GOT3 (cell line): ENCODE measurements around the gene FILIP1L.

Source experiments
- DNase-seq: peaks from one replicate; lab custom pipeline; 2025; ENCODE audit warnings: mixed read lengths; lab: John Stamatoyannopoulos, UW

FILIP1L gene

DNA sequence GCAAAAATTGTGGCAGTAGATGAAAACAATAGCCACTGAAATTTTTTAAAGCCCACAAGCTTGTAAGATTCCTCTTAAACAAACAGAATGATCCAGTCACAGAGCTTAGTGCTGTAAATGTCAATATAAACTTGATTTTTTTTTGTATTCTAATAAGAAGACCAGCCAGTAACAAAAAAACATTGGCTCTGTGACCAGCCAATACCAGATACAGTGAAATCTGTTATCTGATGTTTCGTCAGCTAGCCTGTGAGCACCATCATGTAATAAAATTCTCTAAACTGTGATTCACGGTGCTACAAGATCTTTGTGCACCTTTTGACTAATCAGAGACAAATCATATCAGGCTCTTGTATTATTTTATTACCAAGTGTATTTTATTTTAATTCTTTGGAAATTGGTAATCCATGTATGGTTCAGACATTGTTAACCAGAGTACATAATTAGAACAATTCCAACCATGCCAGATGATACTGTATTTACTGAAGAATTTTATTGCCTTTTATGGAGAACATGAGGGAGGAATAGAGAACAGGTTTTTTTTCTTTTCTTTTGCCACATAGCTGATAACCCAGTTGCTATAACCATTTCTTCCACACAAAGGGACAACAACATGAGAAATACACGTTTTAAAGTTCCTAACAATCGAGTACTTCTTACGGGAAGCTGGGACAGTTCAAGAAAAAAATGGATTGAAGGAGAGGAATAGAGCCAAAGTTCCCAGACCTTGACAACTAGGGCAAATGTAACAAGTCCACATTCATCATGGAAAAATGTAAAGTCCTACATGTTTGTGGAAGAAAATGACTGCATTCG lies 71.9 kb downstream of the FILIP1L start:
- no peak for DNase-seq

DNA sequence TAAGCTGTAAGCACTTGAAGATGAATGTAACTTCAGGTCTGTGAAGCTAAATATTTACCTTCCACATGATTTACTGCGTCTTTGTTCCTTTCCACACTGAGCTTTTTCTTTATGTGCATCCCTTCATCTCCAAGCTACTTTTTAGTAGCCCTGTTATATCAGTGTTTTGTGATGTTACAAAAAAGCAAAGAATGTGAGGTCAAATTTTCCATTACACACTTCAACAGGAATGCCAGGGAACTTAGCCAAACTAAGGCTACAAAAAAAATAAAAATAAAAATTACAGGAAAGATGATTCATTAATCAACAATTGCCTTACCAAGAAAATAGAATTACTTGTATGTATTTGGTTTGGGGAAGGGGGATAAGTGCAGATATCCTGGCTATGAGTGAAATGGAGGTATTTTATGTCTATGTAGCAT lies 73.0 kb downstream of the FILIP1L start:
- no peak for DNase-seq

DNA sequence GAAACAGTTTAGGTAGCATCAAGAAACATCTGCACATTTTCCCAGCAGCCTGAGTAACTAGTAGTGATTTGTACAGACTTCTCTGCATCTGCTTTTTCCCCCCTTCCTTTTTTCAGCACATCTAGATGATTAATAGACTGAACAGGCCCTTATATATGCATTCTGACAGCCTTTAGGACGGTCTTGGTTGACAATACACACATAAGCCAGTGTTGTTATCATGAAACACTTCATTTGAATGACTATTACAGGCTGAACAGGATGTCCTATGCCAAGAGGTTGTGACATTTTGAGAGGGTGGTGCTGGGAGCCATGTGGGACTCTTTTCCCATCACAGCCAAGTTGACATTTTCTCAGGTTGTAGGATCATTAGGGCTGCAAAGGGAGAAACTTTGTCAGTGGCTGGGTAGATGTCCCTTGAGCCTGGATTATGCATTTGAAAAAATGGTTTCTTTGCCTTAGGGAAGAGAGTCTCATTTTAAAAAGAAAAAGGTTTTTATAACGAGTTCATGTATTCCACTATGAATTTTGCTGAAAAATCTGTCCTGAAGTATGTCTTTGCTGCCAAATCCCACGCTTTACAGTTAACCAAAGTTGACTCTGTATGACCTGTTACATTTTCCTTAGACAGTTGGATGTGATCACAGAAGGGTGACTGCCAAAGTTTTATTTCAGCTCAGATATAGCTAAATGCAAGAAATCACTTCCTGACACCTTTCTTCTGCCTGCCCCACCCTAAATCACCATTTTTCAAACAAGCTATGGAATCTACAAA lies 73.7 kb downstream of the FILIP1L start:
- no peak for DNase-seq

DNA sequence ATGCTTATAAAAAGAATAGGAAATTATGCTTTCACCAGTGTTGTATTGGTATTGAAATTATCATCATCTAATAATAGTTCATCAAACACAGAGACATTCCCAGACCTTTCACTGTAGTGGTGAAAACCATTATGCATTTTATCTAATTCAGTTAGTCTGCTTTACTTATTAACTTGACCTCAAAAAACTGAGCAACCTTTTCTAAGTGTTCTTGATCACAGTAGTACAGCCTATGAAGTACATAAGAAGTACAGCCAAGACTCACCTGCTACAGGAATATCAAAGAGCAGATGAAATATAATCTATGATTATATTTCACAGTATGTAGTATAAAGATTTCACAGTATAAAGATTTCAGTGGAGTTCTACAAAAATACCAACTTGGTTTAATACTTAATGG lies 75.2 kb downstream of the FILIP1L start:
- DNase-seq, result no peak

DNA sequence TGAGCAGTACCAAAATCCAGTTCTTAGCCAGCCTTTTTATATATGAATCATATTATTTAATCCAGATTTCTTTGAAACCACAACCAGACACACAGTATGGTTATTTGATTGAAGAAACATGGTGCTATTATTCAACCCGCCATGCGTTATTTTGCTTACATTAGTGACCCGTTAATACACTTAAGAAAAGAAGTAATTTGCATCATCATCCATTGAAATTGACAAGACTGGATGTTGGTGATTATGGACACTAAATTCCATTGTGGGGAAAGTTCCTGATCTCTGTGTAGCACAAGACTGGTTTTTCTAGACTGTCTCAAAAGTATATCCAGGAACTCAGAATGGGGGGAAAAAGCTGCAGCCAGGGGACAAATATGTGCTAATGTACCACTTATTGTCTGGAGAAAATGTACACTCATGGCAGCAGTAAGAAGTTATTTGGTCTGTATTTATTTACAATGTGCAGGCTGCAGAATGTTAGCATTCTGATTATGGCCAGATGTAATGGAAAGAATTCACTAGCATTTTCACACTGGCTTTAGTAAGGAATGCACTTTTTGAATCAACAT lies 80.3 kb downstream of the FILIP1L start:
- no peak for DNase-seq

DNA sequence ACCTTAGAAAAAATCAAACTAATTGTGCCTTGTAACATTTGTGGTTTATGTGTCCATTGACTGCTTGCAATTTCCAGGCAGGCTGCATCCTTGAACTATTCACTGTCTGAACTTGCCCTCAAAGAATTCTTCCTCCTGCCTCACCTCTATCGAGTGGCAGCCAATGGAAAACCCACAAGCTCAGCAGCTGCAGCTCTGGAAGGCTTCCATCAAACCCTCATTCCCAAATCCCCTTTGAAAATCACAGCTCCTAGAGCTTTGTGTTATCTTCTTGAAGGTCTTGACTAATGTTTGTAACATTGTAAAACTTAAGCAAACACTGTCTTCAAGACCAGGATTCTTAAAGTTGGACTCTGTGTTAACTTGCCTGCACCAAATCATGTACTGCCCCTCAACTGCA lies 81.1 kb downstream of the FILIP1L start:
- DNase-seq, result no peak

DNA sequence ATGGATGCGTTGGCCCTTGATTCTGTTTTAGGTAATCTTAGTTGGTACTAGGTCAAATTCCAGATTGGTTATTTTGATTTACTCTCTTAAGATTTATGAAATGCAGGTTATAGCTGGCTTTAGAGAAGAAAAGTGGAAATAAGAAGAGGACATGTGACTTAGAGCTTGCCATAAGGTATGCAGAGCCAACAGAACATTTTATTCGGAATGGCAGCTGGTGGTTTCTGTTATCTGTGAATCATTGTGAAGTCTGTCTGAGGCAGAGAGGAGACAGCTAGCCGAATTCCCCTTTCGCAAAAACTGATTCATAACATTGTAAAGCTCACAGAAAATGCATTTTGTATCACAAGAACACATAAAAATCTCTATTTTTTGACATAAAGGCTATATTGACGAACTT lies 82.1 kb downstream of the FILIP1L start:
- no peak for DNase-seq

DNA sequence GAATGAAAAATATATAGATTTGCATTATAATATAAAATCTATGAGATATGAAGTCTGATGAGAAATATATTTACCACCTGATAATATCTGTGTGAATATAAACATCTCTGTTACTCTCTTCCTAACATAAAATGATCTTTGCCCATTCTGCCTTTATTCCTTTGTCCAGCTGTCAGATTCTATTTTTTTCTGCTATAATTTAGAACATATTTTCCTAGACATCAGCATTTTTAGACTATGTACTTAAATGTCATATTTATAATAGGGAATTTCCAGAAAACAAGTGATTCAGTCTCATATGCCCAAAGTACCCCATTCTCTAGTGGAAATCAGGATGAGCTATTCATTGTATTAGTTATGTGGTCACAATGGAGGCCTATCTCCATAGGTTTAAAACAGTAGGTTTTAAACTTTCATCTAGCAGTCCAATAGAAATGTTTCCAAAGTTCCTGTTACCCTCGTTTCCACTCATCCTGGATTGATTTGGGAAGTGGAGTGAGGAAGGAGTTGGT lies 83.3 kb downstream of the FILIP1L start:
- DNase-seq, result no peak

DNA sequence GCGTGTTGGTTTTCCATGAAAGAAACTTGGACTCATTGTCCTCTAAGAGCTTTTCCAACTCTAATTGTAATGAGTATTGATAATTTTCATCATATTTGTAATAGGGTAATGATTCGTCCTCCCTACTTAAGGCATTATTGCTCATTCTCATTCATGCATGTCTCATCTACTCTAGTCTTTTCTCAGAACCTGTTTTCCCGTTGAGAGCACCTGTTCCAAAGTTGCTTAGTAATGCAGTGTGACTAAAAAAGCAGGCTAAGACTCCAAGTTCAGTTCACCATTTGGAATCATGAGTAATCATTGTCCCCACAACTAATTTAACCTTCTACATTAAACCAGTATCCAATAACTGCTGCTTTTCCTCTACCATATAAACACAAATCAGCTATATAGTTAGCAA lies 84.0 kb downstream of the FILIP1L start:
- no peak for DNase-seq

DNA sequence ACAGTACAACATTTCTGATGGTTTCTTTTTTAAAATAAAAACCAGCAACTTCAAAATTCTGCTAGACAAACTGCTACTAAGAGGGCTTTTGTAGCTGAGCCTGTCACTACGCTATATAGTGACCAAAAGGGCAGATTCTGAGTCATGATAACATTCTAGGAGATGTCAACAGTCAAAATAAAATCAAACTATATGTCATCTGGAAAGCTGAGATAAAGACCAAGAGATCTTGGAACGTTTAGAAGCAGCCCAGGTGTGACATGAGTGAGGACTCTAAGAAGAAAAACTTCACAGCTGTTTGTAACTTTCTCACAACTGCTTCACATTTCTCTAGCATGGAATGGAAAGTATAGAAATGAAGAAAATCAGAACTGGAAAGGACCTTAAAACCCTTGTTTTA lies 84.6 kb downstream of the FILIP1L start:
- DNase-seq, result no peak

DNA sequence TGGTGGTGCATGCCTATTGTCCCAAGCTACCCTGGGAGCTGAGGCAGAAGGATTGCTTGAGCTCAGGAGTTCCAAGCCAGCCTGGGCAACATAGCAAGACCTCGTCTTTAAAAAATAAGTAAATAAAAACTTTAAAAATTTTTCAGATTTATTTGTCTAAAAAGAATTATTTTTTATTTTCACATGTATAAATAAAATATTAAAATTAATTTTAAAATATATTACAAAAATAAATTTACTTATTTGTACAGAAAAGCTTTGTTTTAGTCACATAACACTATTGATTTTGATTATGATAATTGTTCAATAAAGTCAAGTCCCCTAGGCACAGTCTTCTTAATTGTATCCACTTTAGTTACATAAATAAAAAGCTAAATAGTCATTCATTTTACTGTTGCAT lies 85.2 kb downstream of the FILIP1L start:
- no peak for DNase-seq

DNA sequence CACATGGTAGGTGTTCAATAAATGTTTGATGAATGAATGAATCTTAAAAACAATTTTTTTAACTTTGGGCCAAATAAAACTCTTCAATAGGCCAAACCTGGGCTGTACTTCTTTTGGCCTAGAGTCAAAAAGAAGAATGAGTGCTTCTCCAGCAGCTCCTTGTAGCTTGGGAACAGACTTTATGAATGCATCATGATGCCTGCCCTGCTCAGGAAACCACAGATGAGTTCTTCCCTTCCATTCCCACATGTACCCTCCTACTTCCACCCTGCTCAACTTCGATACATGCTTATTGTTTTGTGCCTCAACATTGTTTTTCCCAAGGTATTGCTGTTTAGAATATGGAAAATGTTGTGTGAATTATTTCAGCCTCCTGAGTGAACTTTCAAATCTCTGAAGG lies 87.0 kb downstream of the FILIP1L start:
- DNase-seq, result no peak

DNA sequence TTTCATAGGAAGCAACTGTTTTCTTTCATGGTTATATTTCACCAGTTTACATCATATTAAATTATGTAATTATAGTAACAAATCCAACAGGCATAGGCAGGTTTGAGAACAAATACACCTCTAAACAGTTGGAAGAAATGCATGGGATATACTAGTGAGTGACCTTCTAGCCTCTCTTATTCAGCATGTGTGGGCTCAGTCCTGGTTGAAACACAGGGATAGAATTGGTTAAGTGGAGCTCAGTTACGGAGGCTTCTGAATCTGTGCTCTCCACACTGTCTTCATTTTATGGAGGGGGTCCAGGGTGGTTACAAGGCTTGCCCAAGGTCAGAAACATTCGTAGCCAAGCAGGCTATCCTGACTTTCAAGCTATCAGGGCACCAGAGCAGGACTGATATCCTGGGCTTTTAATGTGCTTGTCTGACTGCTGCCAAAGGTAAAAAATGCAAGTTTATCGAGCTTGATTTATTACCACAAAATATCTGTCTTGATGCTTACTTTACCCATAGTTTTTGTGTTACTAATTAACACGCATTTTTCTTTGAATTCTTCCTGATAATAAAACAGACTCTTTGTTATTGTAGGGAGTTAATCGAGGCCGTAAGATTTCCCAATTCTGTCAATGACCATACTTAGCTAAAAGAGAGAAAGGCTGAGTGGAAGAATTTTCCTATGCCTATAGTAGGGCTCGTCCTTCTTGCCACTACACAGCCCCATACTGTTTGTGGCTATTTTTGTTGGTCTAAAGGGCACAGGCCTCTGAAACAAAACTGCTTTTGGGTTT lies 89.6 kb downstream of the FILIP1L start:
- no peak for DNase-seq

DNA sequence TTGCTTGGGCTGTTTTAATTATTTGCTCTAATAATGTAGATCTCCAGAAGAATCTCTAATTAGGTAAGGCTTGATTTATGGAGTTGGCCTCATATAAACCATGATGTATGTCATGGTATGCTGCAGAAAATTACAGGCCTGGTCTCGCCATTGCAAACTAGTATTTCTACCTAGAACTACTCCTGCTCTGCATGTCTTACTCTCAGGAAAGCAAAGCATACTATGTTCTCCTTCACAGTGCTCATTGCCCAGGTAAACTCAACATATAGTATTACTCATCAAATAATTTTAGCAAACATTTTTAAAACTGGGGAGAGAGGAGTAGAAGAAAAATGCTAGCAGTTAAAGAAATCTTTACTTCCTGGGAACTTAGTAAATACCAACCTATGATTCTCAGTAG lies 90.7 kb downstream of the FILIP1L start:
- no peak for DNase-seq

DNA sequence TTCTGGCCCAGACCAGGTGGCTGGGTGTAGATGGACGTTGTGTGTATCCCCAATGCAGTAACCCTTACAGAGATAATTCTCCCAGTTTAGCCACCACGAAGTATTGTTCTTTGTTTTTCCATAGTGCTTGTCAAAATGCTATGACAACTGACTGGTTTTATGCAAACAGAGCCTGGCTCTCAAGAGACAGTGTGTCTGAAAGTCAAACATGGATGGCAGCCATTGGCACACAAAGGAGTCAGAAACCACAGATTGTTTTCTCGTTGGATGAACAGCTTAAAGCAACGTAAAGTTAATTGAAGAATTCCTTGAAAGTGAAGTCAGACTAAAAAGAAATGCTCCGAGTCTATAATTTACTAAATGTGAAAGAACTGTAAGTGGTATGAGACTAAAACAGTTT lies 91.2 kb downstream of the FILIP1L start:
- no peak for DNase-seq

DNA sequence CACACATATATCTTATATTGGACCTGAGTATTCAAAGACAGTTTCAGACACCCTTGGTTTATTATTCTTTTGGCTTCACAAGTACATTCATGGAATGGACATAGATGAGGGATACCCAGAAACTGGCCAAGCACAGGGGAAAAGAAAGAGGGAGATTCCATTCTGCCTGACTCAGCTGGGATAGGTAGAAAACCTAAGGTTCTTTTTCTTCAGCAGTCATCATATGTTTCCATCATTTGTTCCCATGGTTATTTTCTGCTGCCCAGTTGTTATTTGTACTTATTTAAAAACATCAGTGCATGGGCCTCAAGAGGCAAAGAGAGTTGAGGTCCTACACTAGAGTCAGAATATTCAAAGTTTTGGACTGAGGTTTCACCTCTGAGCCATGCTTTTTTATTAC lies 91.8 kb downstream of the FILIP1L start:
- no peak for DNase-seq

DNA sequence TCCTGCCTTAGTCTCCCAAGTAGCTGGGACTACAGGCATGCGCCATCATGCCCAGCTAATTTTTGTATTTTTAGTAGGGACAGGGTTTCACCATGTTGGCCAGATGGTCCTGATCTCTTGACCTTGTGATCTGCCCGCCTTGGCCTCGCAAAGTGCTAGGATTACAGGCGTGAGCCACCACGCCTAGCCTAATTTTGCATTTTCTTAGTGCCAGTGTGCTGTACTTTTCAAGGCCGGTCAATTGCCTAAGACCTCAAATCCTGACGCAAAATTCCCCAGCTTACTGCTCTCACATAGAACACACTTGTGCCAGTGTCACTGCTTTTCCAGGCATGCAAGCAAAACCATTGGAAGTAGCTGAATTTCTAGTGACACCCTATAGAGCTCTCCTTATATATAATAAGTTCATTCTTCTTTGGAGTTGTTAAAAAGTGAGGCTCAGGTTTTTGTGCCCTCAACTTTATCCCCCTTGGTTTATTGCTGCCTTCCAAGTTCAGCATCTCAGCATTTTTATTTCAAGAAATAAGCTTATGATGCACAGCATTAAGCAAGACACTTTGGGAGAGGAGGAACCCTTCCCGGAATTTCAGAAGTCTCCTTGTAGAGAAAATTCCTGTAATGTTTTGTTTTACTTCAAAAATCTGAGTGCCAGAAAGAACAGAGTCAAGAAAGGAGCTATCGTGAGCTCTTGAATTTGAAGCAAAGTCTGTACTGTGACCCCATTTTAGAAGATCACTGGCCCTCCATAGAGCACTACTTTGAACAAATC lies 93.2 kb downstream of the FILIP1L start:
- no peak for DNase-seq

DNA sequence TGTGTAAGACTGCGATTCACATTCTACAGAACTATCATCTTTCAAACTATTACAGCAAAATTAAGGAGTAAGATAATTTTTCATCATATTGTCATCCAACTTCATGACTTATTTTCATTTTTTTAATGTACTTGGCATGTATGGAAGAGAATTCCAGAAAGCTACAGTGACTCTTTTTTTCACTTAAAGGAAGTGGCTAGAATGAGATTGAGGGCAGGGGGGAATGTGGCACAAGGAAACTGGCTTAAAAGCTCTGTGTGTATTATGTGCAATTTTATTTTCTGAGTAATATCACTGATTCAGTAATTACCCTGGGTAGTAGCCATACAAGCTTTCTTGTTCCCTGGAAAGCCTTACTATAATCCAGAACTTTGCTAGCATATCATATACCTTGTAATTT lies 94.6 kb downstream of the FILIP1L start:
- no peak for DNase-seq

DNA sequence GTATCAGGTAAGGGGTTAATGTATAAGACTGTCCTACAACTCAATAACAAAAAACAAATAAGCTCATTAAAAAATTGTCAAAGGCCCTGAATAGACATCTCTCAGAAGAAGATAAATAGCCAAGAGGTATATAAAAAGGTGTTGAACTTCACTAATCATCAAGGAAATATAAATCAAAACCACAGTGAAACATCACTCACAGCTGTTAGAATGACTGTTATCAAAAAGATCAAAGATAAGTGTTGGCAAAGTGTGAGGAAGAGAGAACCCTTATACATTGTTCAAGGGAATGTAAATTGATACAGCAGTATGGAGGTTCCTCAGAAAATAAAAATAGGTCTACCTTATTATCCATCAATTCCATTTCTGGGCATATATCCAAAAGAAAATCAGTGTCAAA lies 95.5 kb downstream of the FILIP1L start:
- DNase-seq, result no peak

DNA sequence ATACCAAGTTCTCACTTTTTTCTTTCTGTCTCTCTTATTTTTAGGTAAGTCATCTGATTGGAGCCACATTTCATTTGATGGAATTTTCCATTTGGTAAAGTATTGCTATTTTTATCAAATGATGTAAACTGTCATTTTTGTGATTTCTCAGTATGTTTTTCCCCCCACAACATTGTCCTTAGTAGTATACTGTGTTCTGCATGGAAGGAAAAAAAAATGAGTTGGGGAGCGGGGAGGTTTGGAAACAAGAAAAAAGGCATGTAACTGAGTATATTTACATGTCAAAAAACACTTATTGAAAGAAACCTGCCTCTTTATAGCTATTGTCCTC lies 104.2 kb downstream of the FILIP1L start:
- no peak for DNase-seq

DNA sequence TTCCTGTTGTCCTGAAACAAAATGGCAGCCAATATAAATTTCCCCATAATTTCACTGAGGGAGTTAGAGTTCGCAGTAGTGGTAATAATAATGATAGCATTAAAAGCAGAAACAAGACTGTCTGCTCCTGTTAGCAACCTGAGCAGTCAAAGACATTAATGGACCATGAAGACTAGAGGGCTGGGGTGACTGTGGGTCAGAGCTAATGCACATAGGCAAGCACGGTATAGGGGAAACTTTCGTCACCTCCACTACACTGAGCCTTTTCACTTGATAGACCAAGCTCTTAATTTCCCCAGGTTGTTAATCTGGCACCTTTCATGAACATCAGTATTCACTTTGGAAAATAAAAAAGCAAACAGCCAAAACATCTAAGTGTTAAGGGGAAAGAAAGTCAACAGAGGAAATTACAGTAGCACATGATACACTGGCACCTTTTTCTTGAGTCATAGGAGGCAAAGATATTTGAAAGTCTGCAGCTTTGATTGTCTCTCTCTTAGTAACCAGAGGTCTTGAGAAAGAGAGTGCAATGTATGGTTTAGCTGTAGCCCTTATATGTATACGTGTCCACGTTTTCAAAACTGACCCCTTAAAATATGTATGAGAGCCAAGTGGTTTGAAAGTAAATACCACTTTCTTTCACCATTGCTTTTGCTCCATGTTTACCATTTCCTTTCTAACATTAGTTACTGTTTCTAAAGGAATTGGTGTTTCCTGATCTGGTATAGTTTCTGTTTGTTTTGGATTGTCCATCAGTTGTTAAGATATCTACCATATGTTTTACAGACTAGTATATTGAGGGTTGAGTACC lies 104.8 kb downstream of the FILIP1L start:
- no peak for DNase-seq
